Endothelial cell of umbilical vein (primary cell): ENCODE data around the gene WDR45. TPM values are rescaled to one million over a fixed set of nuclear protein-coding genes. Genes with fewer than 3 reads are reported as not detected.

Experiments
- BruUV-seq: library from RNA; stranded (reverse); fragments of 400-500 nt; replicated peaks from 2 replicates; lab custom pipeline; 2021; lab: Mats Ljungman, UMichigan
- CTCF ChIA-PET: fragments of 300-600, 350-600 bp; sonication (Branson Sonifier 250); formaldehyde crosslinking; loops from one replicate; lab custom pipeline; 2021; ENCODE audit warnings: antibody characterized with exemption, inconsistent platforms; lab: Charles Lee
- POLR2A ChIA-PET: fragments of 300-600, 350-600 bp; sonication (Branson Sonifier 250); formaldehyde crosslinking; loops from one replicate; lab custom pipeline; 2021; ENCODE audit warnings: antibody characterized with exemption, inconsistent platforms; lab: Charles Lee
- DNase-seq: peaks from one replicate; pipeline ENCODE4 v3.0.0-alpha.2; 2011; ENCODE audit warnings: low read depth, low spot score
- FAIRE-seq: peaks from 2 replicates; lab custom pipeline; 2011; peaks lifted over from hg19 to GRCh38; lab: Jason Lieb, UNC
- H2AFZ ChIP-seq: 2 replicates; pipeline ENCODE4 v1.6.0; 2012; ENCODE audit warnings: low read depth, low read length, control low read depth, inconsistent platforms
- H3K27ac ChIP-seq: 2 replicates; pipeline ENCODE4 v1.5.1; 2011; ENCODE audit warnings: low read depth, mild to moderate bottlenecking, control low read depth, low read length, moderate library complexity; ENCODE audit not compliant: insufficient read depth
- H3K27me3 ChIP-seq, 2 experiments: 2 replicates each; pipeline versions ENCODE4 v1.6.0 to v1.6.1; 2011; ENCODE audit warnings: low read length in 2 of 2, mixed read lengths in 1 of 2; ENCODE audit not compliant: control insufficient read depth in 2 of 2, insufficient read depth in 2 of 2
- H3K36me3 ChIP-seq, 2 experiments: 2 replicates in 1 of 2; 3 replicates in 1 of 2; pipeline ENCODE4 v1.5.1; 2011; ENCODE audit warnings: low read length in 2 of 2, mild to moderate bottlenecking in 1 of 2, moderate library complexity in 1 of 2; ENCODE audit not compliant: control insufficient read depth in 2 of 2, insufficient read depth in 2 of 2; ENCODE audit errors: extremely low read depth in 1 of 2
- H3K4me1 ChIP-seq: 3 replicates; pipeline ENCODE4 v1.5.1; 2011; ENCODE audit warnings: mild to moderate bottlenecking, low read length; ENCODE audit not compliant: control insufficient read depth, insufficient read depth; ENCODE audit errors: extremely low read depth
- H3K4me2 ChIP-seq: 2 replicates; pipeline ENCODE4 v1.6.1; 2011; ENCODE audit warnings: low read length, control low read depth, mixed read lengths; ENCODE audit not compliant: insufficient read depth
- H3K4me3 ChIP-seq, 3 experiments: fragments of 200-600 bp in 1 of 3; sonication (generic), shearing (Covaris generic) in 1 of 3; replicated peaks in 1 of 3; 2 replicates each; pipeline ENCODE4 v1.5.1; 2011 to 2016; ENCODE audit warnings: control low read depth in 3 of 3, low read length in 3 of 3, mild to moderate bottlenecking in 2 of 3, inconsistent platforms in 1 of 3, low read depth in 1 of 3, moderate library complexity in 1 of 3; ENCODE audit not compliant: insufficient read depth in 1 of 3
- H3K79me2 ChIP-seq: 2 replicates; pipeline ENCODE4 v1.6.0; 2012; ENCODE audit warnings: low read length, inconsistent platforms; ENCODE audit not compliant: control insufficient read depth, insufficient read depth
- H3K9ac ChIP-seq: replicated peaks from 2 replicates; pipeline ENCODE3; 2011; ENCODE audit warnings: low read length, control low read depth; ENCODE audit not compliant: insufficient read depth; ENCODE audit errors: extremely low read depth
- H3K9me1 ChIP-seq: replicated peaks from 3 replicates; pipeline ENCODE4 v1.6.0; 2011; ENCODE audit warnings: mild to moderate bottlenecking, low read length; ENCODE audit not compliant: control insufficient read depth, insufficient read depth; ENCODE audit errors: extremely low read depth
- H3K9me3 ChIP-seq: replicated peaks from 2 replicates; pipeline ENCODE4 v1.5.1; 2012; ENCODE audit warnings: low read length, inconsistent platforms; ENCODE audit not compliant: control insufficient read depth, insufficient read depth
- H4K20me1 ChIP-seq: replicated peaks from 2 replicates; pipeline ENCODE3; 2011; ENCODE audit warnings: mild to moderate bottlenecking, low read length; ENCODE audit not compliant: control insufficient read depth, insufficient read depth; ENCODE audit errors: extremely low read depth
- EZH2 ChIP-seq: IDR thresholded peaks from 2 replicates; pipeline ENCODE4 v1.6.1; 2012; ENCODE audit warnings: borderline replicate concordance, low read depth, mild to moderate bottlenecking, moderate library complexity, low read length, inconsistent platforms; ENCODE audit not compliant: severe bottlenecking
- FOS ChIP-seq: IDR thresholded peaks from 2 replicates; pipeline ENCODE4 v1.6.1; 2011; ENCODE audit warnings: mild to moderate bottlenecking, low read length, moderate library complexity, borderline replicate concordance; ENCODE audit not compliant: insufficient read depth
- GATA2 ChIP-seq: IDR thresholded peaks from 2 replicates; pipeline ENCODE4 v1.7.0; 2011; ENCODE audit warnings: low read depth, mild to moderate bottlenecking, moderate library complexity, mixed read lengths, low read length; ENCODE audit not compliant: insufficient read length, insufficient read depth
- JUN ChIP-seq: IDR thresholded peaks from 2 replicates; pipeline ENCODE4 v1.6.1; 2011; ENCODE audit warnings: borderline replicate concordance, low read depth; ENCODE audit not compliant: insufficient read length, insufficient read depth
- MAX ChIP-seq: IDR thresholded peaks from 2 replicates; pipeline ENCODE4 v1.6.1; 2011; ENCODE audit not compliant: insufficient read depth, insufficient read length
- MYC ChIP-seq: IDR thresholded peaks from one replicate; pipeline ENCODE4 v1.6.1; 2011; ENCODE audit warnings: mild to moderate bottlenecking, low read depth, low read length
- POLR2A ChIP-seq: IDR thresholded peaks from 2 replicates; pipeline ENCODE4 v1.6.1; 2012; ENCODE audit warnings: low read depth, mild to moderate bottlenecking, control low read depth, low read length
- POLR2AphosphoS5 ChIP-seq: IDR thresholded peaks from 2 replicates; pipeline ENCODE4 v1.6.1; 2012; ENCODE audit warnings: low read depth, mild to moderate bottlenecking, control low read depth, low read length, moderate library complexity; ENCODE audit not compliant: insufficient read depth
- dilution Hi-C: fragments of 300-500 bp; cut with MboI; formaldehyde crosslinking; loops from one replicate; pipeline ENCODE4 v1.15.0; 2019; ENCODE audit warnings: low sequenced_read_pairs; ENCODE audit not compliant: extremely low pct_ligation_motif_present
- intact Hi-C: fragments of 100-400 bp; cut with micrococcal nuclease; formaldehyde crosslinking; loops from one replicate; pipeline ENCODE4 v1.10.0; 2022
- polyA plus RNA-seq, 4 experiments: library from polyadenylated mRNA; depleted of rRNA in 3 of 4; stranded (reverse) in 3 of 4; unstranded in 1 of 4; fragments of >200 nt; gene quantifications; 2 replicates each; pipeline versions ENCODE4 v1.2.1 to v1.2.3, GENCODE V29; 2011 to 2012; ENCODE audit warnings: missing spikeins in 1 of 4
- small RNA-seq: library from RNA; depleted of rRNA; stranded (forward); fragments of <200 nt; gene quantifications from one replicate; pipeline ENCODE3, GENCODE V24; 2012; ENCODE audit warnings: low replicate concordance, low read depth; ENCODE audit not compliant: insufficient read depth, insufficient read length
- total RNA-seq: library from RNA; stranded (reverse); gene quantifications from 2 replicates; pipeline ENCODE4 v1.2.3, GENCODE V29; 2021
- TF ChIP-seq, protein P1 (sequence below), 2 donors: IDR thresholded peaks; 1 replicate in 1 of 2; 2 replicates in 1 of 2; pipeline ENCODE4 v1.5.1; 2011; ENCODE audit warnings: low read length in 2 of 2, mild to moderate bottlenecking in 2 of 2, moderate library complexity in 2 of 2, control low read depth in 1 of 2, inconsistent platforms in 1 of 2, low read depth in 1 of 2; ENCODE audit not compliant: insufficient read depth in 1 of 2; ENCODE audit errors: extremely low read depth in 1 of 2

Gene WDR45
- total and polyA plus RNA-seq, 2 donors (not counting 3 experiments of a cell fraction or from before 2014, with no cell fraction given): 32.2 to 70.4 TPM

GRCh38 chrX:49029876-49030275 lies 49.8 kb downstream of the WDR45 start:
- Histone ChIP-seq H3K36me3 (peaks cover 0 to 23% of the 10 kb centered on the region in 2 experiments), H3K9me3 (no peaks in the 10 kb centered on the region), H3K4me3 (no peak overlapping the region), H3K4me1 (no peaks in the 10 kb centered on the region), H3K79me2 (no peaks in the 10 kb centered on the region), H3K9me1 (no peaks in the 10 kb centered on the region), H3K27ac (no peak overlapping the region), H4K20me1 (no peaks in the 10 kb centered on the region), H3K27me3 (no peaks in the 10 kb centered on the region), H3K9ac (no peak overlapping the region), H3K4me2 (no peak overlapping the region), H2AFZ (no peak overlapping the region)
- DNase-seq (no peak), FAIRE-seq (no peak)
- TF ChIP-seq MAX (no peak), MYC (no peak), EZH2 (no peak), JUN (no peak), POLR2AphosphoS5 (no peak), POLR2A (no peak), GATA2 (no peak), FOS (no peak)
- TF ChIP-seq, protein P1, sequence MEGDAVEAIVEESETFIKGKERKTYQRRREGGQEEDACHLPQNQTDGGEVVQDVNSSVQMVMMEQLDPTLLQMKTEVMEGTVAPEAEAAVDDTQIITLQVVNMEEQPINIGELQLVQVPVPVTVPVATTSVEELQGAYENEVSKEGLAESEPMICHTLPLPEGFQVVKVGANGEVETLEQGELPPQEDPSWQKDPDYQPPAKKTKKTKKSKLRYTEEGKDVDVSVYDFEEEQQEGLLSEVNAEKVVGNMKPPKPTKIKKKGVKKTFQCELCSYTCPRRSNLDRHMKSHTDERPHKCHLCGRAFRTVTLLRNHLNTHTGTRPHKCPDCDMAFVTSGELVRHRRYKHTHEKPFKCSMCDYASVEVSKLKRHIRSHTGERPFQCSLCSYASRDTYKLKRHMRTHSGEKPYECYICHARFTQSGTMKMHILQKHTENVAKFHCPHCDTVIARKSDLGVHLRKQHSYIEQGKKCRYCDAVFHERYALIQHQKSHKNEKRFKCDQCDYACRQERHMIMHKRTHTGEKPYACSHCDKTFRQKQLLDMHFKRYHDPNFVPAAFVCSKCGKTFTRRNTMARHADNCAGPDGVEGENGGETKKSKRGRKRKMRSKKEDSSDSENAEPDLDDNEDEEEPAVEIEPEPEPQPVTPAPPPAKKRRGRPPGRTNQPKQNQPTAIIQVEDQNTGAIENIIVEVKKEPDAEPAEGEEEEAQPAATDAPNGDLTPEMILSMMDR (IDR thresholded peaks at IDR 0.05; ENCODE audit: extremely low read depth in 1 of 2, insufficient read depth in 1 of 2, low read depth in 1 of 2, low read length in 2 of 2): no peak
- POLR2A ChIA-PET: no interaction called here
- intact Hi-C loops (no loop called here), dilution Hi-C loops (no loop called here)
- BruUV-seq: no TSS peak
- CTCF ChIA-PET: no interaction called here

Small RNA genes within 50 kb of the gene (small RNA-seq; reads per million reads assigned to genes)
- gene RNU4-52P: not detected

Other genes with a start within 250 kb of the WDR45 start
- 0.44 TPM in 1 of 2 replicates, not detected in the other for gene PCSK1N, start 244.3 kb downstream of the WDR45 start, total RNA-seq
- not detected in 2 replicates for gene PCSK1N, start 244.3 kb downstream of the WDR45 start, polyA plus RNA-seq
- 30.0 and 36.0 TPM in 2 replicates for gene TIMM17B, start 182.1 kb downstream of the WDR45 start, total RNA-seq
- 73.1 and 107 TPM in 2 replicates for gene TIMM17B, start 182.1 kb downstream of the WDR45 start, polyA plus RNA-seq
- 72.8 and 86.3 TPM in 2 replicates for gene PQBP1, start 182.0 kb downstream of the WDR45 start, total RNA-seq
- gene PQBP1, start 182.0 kb downstream of the WDR45 start, polyA plus RNA-seq: 83.5 and 86.8 TPM in 2 replicates
- gene SLC35A2, start 168.2 kb downstream of the WDR45 start, total RNA-seq: 28.9 and 31.4 TPM in 2 replicates
- 64.5 and 76.5 TPM in 2 replicates for gene SLC35A2, start 168.2 kb downstream of the WDR45 start, polyA plus RNA-seq
- 5.5 and 7.4 TPM in 2 replicates for gene PIM2, start 160.9 kb downstream of the WDR45 start, total RNA-seq
- 7.4 and 7.5 TPM in 2 replicates for gene PIM2, start 160.9 kb downstream of the WDR45 start, polyA plus RNA-seq
- 41.0 and 44.3 TPM in 2 replicates for gene OTUD5, start 122.3 kb downstream of the WDR45 start, total RNA-seq
- gene OTUD5, start 122.3 kb downstream of the WDR45 start, polyA plus RNA-seq: 44.6 and 46.3 TPM in 2 replicates
- gene KCND1, start 108.0 kb downstream of the WDR45 start, total RNA-seq: 0.67 and 1.3 TPM in 2 replicates
- 0.54 and 1.1 TPM in 2 replicates for gene KCND1, start 108.0 kb downstream of the WDR45 start, polyA plus RNA-seq
- 48.5 and 49.4 TPM in 2 replicates for gene GRIPAP1, start 77.6 kb downstream of the WDR45 start, total RNA-seq
- gene GRIPAP1, start 77.6 kb downstream of the WDR45 start, polyA plus RNA-seq: 19.0 and 25.3 TPM in 2 replicates
- gene TFE3, start 36.5 kb downstream of the WDR45 start, total RNA-seq: 35.5 and 37.1 TPM in 2 replicates
- 22.3 and 26.8 TPM in 2 replicates for gene TFE3, start 36.5 kb downstream of the WDR45 start, polyA plus RNA-seq
- gene CCDC120, start 20.9 kb downstream of the WDR45 start, total RNA-seq: 5.7 and 6.4 TPM in 2 replicates
- gene CCDC120, start 20.9 kb downstream of the WDR45 start, polyA plus RNA-seq: 2.8 and 3.1 TPM in 2 replicates
- gene PRAF2, start 5.9 kb downstream of the WDR45 start, total RNA-seq: 41.6 and 45.4 TPM in 2 replicates
- gene PRAF2, start 5.9 kb downstream of the WDR45 start, polyA plus RNA-seq: 36.2 and 40.1 TPM in 2 replicates
- gene GPKOW, start 43.8 kb upstream of the WDR45 start, total RNA-seq: 21.3 and 22.6 TPM in 2 replicates
- gene GPKOW, start 43.8 kb upstream of the WDR45 start, polyA plus RNA-seq: 17.5 and 22.1 TPM in 2 replicates
- 0.48 and 0.77 TPM in 2 replicates for gene MAGIX, start 82.9 kb upstream of the WDR45 start, total RNA-seq
- 0.88 and 0.94 TPM in 2 replicates for gene MAGIX, start 82.9 kb upstream of the WDR45 start, polyA plus RNA-seq
- 153 and 170 TPM in 2 replicates for gene PLP2, start 92.0 kb upstream of the WDR45 start, total RNA-seq
- 277 and 304 TPM in 2 replicates for gene PLP2, start 92.0 kb upstream of the WDR45 start, polyA plus RNA-seq
- 9.6 and 15.0 TPM in 2 replicates for gene PRICKLE3, start 106.5 kb upstream of the WDR45 start, total RNA-seq
- gene PRICKLE3, start 106.5 kb upstream of the WDR45 start, polyA plus RNA-seq: 6.8 and 8.6 TPM in 2 replicates
- gene SYP, start 120.3 kb upstream of the WDR45 start, total RNA-seq: 0.46 and 0.77 TPM in 2 replicates
- 0.11 and 0.21 TPM in 2 replicates for gene SYP, start 120.3 kb upstream of the WDR45 start, polyA plus RNA-seq
- gene CACNA1F, start 153.5 kb upstream of the WDR45 start, total RNA-seq: not detected in 2 replicates
- gene CACNA1F, start 153.5 kb upstream of the WDR45 start, polyA plus RNA-seq: not detected in 2 replicates
- 13.2 and 14.8 TPM in 2 replicates for gene CCDC22, start 155.6 kb upstream of the WDR45 start, total RNA-seq
- 19.2 and 21.5 TPM in 2 replicates for gene CCDC22, start 155.6 kb upstream of the WDR45 start, polyA plus RNA-seq
- gene FOXP3, start 184.8 kb upstream of the WDR45 start, total RNA-seq: not detected in 2 replicates
- gene FOXP3, start 184.8 kb upstream of the WDR45 start, polyA plus RNA-seq: 0.06 and 0.08 TPM in 2 replicates
- 2.1 and 2.5 TPM in 2 replicates for gene PPP1R3F, start 189.9 kb upstream of the WDR45 start, total RNA-seq
- gene PPP1R3F, start 189.9 kb upstream of the WDR45 start, polyA plus RNA-seq: 1.5 and 1.6 TPM in 2 replicates
- not detected in 2 replicates for gene GAGE10, start 223.8 kb upstream of the WDR45 start, total RNA-seq
- not detected in 2 replicates for gene GAGE10, start 223.8 kb upstream of the WDR45 start, polyA plus RNA-seq
- not detected in 2 replicates for gene GAGE12J, start 242.2 kb upstream of the WDR45 start, total RNA-seq
- not detected in 2 replicates for gene GAGE12J, start 242.2 kb upstream of the WDR45 start, polyA plus RNA-seq